ENCODE measurements around the gene DNAH1.

GRCh38 chr3:52318186-52318816 is 2.2 kb downstream of the DNAH1 start:
- TF ChIP-seq CTCF (IDR thresholded peaks at IDR 0.05) = no peak
- no peak for TF ChIP-seq POLR2A (IDR thresholded peaks at IDR 0.05)

Data from testis (tissue), 2 donors.